ENCODE results near the gene WDR75. TPM values are rescaled to one million over a fixed set of nuclear protein-coding genes. Genes with fewer than 3 reads are reported as not detected.

Gene WDR75
- total and polyA plus RNA-seq, 2 of the 13 experiments (the other 11 are each of a cell fraction or from before 2014, with no cell fraction given) = 63.0 to 74.1 TPM

DNA sequence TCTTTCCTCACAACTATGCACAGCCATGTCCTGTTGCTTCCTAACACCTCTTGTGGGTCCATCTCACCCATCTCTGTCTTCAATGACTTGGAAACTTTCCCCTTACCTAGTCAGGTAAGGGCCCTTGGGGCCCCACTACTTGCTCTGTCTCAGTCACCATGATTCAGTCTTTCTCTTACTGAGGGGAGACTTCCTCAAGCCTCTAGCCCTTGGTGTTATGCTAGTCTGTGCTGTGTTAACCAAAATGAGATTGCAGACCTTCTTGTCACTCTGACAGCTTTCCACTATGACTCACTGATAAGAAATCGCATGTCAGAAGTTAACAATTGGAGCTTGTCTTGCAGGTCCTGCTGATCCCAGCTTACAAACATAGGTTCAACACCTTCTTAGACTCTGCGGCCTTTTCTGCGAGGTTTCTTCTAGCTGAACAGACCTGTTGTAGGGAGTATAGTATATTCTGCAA is 65.3 kb downstream of the WDR75 start:
- BruUV-seq (replicated peaks) = no TSS peak
- Histone ChIP-seq H3K27ac (ENCODE audit: extremely low read length, insufficient read depth, low read length) (no peak overlapping the region), H2AFZ (ENCODE audit: low read length) (no peak overlapping the region), H3K9me3 (ENCODE audit: low read length) (0 out of 2 replicates have a peak, but pooled peaks cover 11% of the 10 kb centered on the region), H3K9ac (ENCODE audit: insufficient read depth, low read depth, low read length) (no peak overlapping the region), H4K20me1 (ENCODE audit: insufficient read depth, low read length) (no peaks in the 10 kb centered on the region), H3K79me2 (ENCODE audit: insufficient read depth, low read length) (no peaks in the 10 kb centered on the region), H3K4me2 (ENCODE audit: low read depth, low read length) (no peak overlapping the region), H3K4me3 (replicated peaks in 1 of 3; ENCODE audit: insufficient read depth in 1 of 3, low read depth in 2 of 3, low read length in 3 of 3) (no peak overlapping the region), H3K27me3 (ENCODE audit: control insufficient read depth in 1 of 2, insufficient read depth in 2 of 2, low read length in 2 of 2) (no peaks in the 10 kb centered on the region), H3K36me3 (replicated peaks in 1 of 2; ENCODE audit: control insufficient read depth in 1 of 2, insufficient read depth in 2 of 2, low read length in 2 of 2) (no peaks in the 10 kb centered on the region), H3K4me1 (ENCODE audit: insufficient read depth, low read length) (peaks cover 41% of the 10 kb centered on the region)
- FAIRE-seq (peak; percentile 56), ATAC-seq (peak; percentile 89), DNase-seq (ENCODE audit: low spot score) (peak; percentile 87)
- intact Hi-C loops (cut with micrococcal nuclease; ENCODE audit: unreplicated experiment) = loop anchor here (2.0 to 5.0 kb wide), 2 partner anchors 16 to 51 kb away; no protein-coding TSS in a partner anchor
- CTCF ChIA-PET (ENCODE audit: low intra/inter-chr PET ratio, low total read pairs) = interaction anchor here (1.1 kb wide), 1 partner anchor 15 kb away, joined by 3 read pairs; no protein-coding TSS in a partner anchor
- WGBS (ENCODE audit: low lambda C conversion rate) = 11% methylated on average over 3 of the region's 3 CpGs
- POLR2A ChIA-PET = interaction anchor here (0.6 to 2.0 kb wide), 8 partner anchors 15 to 74 kb away, joined by 3 to 17 read pairs (median 4); partner anchors contain the start of gene SLC40A1
- in situ Hi-C loops (cut with HindIII; ENCODE audit: extremely low pct_ligation_motif_present, low pct_unique_long_range_greater_than_20kb) = no loop called here
- TF ChIP-seq, protein P1, sequence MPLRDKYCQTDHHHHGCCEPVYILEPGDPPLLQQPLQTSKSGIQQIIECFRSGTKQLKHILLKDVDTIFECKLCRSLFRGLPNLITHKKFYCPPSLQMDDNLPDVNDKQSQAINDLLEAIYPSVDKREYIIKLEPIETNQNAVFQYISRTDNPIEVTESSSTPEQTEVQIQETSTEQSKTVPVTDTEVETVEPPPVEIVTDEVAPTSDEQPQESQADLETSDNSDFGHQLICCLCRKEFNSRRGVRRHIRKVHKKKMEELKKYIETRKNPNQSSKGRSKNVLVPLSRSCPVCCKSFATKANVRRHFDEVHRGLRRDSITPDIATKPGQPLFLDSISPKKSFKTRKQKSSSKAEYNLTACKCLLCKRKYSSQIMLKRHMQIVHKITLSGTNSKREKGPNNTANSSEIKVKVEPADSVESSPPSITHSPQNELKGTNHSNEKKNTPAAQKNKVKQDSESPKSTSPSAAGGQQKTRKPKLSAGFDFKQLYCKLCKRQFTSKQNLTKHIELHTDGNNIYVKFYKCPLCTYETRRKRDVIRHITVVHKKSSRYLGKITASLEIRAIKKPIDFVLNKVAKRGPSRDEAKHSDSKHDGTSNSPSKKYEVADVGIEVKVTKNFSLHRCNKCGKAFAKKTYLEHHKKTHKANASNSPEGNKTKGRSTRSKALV (CRISPR knock-in tag; IDR thresholded peaks at IDR 0.05) = no peak
- no peak for TF ChIP-seq ZNF180 (CRISPR knock-in tag; IDR thresholded peaks at IDR 0.05; ENCODE audit: borderline replicate concordance, low read depth)
- TF ChIP-seq ZNF572 (CRISPR knock-in tag; IDR thresholded peaks at IDR 0.05) = no peak
- TF ChIP-seq ZNF333 (CRISPR knock-in tag; IDR thresholded peaks at IDR 0.05; ENCODE audit: borderline replicate concordance) = no peak
- TF ChIP-seq ONECUT2 (CRISPR knock-in tag; IDR thresholded peaks at IDR 0.05) = no peak
- TF ChIP-seq CENPX (CRISPR knock-in tag; IDR thresholded peaks at IDR 0.05) = no peak
- peak in 1 of 2 experiments; percentile 65; a peak in 2 of 4 replicates for TF ChIP-seq EP300 (IDR thresholded peaks at IDR 0.05; ENCODE audit: low read depth in 2 of 2, low read length in 2 of 2)
- TF ChIP-seq EP300 (CRISPR knock-in tag; IDR thresholded peaks at IDR 0.05; ENCODE audit: borderline replicate concordance) = peak; percentile 61
- 0 out of 2 replicates have a peak, but pooled peaks have one; percentile 19 for TF ChIP-seq ZBTB7B (CRISPR knock-in tag; IDR thresholded peaks at IDR 0.05)
- peak; percentile 38; the same call in 1 of the 2 replicates for TF ChIP-seq NFE2L2 (IDR thresholded peaks at IDR 0.05; ENCODE audit: low read length)
- TF ChIP-seq KAT8 (CRISPR knock-in tag; IDR thresholded peaks at IDR 0.05) = 0 out of 2 replicates have a peak, but pooled peaks have one; percentile 22
- TF ChIP-seq SMAD3 (CRISPR knock-in tag; IDR thresholded peaks at IDR 0.05) = no peak
- no peak for TF ChIP-seq SIN3B (IDR thresholded peaks at IDR 0.05; ENCODE audit: low read length)
- TF ChIP-seq, protein P2, sequence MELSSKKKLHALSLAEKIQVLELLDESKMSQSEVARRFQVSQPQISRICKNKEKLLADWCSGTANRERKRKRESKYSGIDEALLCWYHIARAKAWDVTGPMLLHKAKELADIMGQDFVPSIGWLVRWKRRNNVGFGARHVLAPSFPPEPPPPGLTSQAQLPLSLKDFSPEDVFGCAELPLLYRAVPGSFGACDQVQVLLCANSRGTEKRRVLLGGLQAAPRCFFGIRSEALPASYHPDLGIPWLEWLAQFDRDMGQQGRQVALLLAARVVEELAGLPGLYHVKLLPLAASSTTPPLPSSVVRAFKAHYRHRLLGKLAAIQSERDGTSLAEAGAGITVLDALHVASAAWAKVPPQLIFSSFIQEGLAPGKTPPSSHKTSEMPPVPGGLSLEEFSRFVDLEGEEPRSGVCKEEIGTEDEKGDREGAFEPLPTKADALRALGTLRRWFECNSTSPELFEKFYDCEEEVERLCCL (CRISPR knock-in tag; IDR thresholded peaks at IDR 0.05; ENCODE audit: borderline replicate concordance) = no peak
- TF ChIP-seq ZNF225 (CRISPR knock-in tag; IDR thresholded peaks at IDR 0.05) = no peak
- no peak for TF ChIP-seq NFYC (CRISPR knock-in tag; IDR thresholded peaks at IDR 0.05)
- TF ChIP-seq, protein P3, sequence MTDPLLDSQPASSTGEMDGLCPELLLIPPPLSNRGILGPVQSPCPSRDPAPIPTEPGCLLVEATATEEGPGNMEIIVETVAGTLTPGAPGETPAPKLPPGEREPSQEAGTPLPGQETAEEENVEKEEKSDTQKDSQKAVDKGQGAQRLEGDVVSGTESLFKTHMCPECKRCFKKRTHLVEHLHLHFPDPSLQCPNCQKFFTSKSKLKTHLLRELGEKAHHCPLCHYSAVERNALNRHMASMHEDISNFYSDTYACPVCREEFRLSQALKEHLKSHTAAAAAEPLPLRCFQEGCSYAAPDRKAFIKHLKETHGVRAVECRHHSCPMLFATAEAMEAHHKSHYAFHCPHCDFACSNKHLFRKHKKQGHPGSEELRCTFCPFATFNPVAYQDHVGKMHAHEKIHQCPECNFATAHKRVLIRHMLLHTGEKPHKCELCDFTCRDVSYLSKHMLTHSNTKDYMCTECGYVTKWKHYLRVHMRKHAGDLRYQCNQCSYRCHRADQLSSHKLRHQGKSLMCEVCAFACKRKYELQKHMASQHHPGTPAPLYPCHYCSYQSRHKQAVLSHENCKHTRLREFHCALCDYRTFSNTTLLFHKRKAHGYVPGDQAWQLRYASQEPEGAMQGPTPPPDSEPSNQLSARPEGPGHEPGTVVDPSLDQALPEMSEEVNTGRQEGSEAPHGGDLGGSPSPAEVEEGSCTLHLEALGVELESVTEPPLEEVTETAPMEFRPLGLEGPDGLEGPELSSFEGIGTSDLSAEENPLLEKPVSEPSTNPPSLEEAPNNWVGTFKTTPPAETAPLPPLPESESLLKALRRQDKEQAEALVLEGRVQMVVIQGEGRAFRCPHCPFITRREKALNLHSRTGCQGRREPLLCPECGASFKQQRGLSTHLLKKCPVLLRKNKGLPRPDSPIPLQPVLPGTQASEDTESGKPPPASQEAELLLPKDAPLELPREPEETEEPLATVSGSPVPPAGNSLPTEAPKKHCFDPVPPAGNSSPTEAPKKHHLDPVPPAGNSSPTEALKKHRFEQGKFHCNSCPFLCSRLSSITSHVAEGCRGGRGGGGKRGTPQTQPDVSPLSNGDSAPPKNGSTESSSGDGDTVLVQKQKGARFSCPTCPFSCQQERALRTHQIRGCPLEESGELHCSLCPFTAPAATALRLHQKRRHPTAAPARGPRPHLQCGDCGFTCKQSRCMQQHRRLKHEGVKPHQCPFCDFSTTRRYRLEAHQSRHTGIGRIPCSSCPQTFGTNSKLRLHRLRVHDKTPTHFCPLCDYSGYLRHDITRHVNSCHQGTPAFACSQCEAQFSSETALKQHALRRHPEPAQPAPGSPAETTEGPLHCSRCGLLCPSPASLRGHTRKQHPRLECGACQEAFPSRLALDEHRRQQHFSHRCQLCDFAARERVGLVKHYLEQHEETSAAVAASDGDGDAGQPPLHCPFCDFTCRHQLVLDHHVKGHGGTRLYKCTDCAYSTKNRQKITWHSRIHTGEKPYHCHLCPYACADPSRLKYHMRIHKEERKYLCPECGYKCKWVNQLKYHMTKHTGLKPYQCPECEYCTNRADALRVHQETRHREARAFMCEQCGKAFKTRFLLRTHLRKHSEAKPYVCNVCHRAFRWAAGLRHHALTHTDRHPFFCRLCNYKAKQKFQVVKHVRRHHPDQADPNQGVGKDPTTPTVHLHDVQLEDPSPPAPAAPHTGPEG (CRISPR knock-in tag; IDR thresholded peaks at IDR 0.05) = no peak
